ENCODE results near the gene IMMP2L.
"Not testable (repeated sequence)": the region's sequence is repeated elsewhere in the genome, so short reads cannot be mapped to it uniquely, and the experiment has no call there.

The IMMP2L gene

DNA sequence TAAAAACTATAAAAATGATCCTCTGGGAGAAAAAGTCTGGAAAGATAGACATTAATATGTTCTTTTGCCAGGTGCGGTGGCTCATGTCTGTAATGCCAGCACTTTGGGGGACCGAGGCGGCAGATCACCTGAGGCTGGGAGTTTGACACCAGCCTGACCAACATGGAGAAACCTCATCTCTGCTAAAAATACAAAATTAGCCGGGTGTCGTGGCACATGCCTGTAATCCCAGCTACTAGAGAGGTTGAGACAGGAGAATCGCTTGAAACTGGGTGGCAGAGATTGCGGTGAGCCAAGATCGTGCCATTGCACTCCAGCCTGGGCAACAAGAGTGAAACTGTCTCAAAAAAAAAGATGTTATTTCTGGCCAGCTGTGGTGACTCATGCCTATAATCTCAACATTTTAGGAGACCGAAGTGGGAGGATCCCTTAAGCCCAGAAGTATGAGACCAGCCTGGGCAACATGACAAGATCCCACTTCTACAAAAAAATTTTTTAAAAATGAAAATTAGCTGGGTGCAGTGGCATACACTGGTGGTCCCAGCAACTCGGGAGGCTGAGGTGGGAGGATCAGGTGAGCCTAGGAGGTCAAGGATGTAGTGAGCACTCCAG, 573.3 kb downstream of the IMMP2L start:
- DNase-seq (ENCODE audit: low read depth), result peak; percentile 36

DNA sequence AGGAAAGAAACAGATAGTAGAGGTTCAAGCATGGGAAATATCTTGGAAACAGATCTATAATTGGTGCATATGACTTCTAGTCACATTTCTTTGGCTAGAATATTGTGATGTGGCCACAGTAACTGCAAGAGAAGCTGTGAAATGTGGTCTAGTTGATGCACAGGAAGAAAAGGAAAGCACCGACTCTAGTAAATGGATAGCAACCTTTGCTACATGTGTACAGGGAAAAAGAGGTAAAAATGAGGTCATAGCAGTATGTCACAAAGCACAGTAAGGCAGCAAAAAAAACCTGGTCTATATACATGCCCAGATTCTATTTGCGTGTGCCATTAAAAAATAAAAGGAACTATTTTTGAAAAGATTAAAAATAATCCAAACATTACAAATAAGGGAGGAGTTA, 573.9 kb downstream of the IMMP2L start:
- DNase-seq (ENCODE audit: low read depth), result no peak

DNA sequence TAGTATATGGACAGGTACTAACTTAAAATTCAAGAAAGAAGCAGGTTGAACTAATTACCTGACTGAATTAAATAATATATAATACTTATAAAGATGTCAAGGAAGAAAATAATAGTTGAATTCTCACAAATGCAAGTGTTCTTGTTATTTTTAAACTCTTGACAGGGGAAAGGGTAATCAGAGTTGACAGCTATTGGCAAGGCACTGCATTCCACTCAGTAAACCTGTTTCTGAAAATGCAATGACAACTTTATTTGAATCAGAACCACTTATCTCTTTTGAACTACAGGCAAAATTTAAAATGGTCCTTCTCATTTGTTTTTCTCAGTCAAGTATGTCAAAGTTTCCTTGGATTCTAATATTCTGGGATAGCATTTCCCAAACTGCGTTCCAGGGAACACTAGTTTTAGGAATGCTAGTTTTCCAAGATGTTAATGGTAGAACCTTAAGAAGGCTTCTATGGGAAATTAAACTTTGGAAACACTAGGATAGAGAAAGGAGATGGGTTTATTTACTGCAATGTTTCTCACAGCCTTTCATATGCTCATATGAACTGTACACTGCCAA, 575.1 kb downstream of the IMMP2L start:
- DNase-seq (ENCODE audit: low read depth), result peak; percentile 6

DNA sequence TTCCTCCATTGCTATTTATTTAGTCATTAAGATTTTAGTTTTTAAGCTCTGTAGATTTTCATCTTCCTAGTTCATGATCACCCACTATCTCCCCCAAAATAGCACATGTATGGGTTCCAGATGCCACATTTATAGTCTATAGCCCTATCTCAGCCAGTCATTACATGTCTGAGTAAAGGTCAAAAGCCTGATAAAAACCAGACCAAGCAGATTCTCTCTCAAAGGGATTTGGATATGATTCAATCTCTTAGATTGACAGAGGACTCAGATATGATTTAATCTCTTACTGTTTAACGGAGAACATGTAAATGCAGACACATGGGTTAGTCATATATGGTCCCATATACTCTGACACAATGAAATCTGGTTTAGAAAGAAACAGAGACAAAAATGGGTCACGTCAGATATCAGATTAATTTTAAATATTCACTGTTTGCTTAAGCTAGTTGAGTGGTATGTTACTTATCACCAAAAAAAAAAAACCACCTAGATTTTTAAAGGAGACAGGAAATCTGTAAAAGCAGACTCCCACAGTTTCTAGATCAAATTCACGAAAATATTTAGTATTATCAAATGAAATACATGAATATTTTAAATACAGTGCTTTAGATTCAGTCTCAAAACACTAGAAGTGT, 578.4 kb downstream of the IMMP2L start:
- DNase-seq (ENCODE audit: low read depth), result no peak

DNA sequence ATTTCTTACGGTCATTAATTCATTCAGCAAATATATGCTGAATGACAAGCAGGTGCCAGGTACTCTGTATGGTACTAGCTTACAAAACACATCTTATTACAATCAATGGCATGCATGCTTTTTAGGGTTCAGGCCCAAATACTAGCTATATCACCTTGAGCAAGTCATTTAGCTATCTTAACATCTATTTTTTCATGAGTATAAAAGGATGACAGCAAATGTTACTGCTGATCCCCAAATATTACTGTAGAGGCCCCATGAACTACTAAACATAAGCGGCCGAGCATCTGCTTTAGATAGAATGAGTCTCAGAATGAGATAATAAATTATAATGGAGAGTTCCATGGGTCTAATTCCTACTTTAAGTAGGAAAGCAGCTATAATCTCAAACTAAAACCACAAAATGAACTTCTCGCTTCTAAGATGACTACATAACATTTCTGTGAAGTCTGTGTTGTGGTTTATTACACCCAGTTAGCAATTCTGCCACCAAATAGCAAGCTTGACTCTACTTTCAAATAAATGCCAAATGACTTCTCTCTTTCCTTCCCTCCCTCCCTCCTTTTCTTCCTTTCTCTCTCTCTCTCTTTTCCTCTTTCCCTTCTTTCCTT, 585.1 kb downstream of the IMMP2L start:
- no peak for DNase-seq (ENCODE audit: low read depth)

DNA sequence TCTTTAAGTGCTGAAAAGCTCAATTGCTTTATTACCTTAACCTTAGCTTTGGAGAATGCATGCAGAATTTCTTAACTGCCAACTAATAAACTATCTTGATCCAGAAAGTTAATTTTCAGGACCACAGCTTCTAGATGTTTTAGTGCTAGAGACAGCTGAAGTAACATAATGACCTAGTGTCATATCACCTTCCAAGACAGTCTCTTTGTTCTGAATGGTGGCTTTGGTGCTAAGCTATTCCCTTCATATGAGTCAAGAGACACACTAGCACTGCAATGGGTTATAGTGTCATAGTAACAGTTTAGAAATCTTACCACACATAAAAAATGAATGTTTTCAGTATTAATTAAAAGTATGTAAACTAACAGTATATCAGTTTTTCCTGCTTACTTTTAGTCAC, 586.8 kb downstream of the IMMP2L start:
- DNase-seq (ENCODE audit: low read depth), result no peak

DNA sequence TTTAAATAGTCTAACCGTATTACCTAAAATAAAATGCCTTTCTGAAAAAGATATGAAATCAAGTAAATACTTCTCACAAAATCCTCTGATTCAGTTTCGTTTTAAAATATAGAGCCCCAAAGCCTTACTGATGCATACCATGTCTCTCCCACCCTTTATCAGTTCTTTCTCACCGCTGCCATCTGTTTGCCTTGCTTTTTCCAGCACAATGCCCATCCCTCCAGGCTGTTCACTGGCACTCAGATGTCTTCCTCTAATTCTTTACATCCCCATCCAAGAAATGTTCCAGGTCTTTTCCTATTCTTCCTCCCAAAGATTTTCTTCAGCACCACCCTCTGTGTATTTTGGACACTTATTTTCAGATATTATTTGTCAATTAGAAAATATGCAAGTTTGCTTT, 587.9 kb downstream of the IMMP2L start:
- DNase-seq (ENCODE audit: low read depth), result no peak

DNA sequence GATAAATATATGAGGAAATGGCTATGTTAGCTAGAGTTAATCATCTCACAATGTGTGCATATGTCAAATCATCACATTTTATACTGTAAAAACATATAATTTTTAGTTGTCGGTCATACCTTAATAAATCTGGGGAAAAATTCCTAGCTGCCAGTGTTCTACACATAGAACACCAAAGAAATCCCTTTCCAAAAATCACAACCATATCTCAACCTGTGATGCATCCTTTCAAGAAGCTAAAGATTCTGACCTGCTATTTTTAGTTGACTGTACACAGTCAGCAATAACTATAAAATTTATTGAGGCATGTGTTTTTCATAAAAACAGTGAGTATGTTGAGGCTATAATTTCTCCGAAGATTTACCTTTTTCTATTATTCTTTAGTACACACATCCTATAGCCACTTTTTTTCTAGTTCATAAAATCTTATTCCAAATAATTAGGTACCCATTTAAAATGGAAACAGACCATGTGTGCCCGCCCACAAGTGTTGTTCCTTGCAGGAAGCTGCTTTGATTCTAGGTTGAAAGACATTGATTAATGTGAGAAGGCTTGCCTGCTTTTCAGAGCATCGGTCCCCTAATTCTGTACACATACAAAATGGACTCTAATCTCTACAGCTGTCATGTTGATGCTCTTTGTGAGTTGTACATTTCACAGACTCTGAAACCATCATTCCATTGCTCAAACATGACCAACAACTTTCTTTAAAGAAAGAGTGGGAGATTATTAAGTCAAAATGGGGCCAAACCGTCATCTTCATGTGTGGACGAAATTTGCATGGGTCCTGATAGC, 588.9 kb downstream of the IMMP2L start:
- no peak for DNase-seq (ENCODE audit: low read depth)

DNA sequence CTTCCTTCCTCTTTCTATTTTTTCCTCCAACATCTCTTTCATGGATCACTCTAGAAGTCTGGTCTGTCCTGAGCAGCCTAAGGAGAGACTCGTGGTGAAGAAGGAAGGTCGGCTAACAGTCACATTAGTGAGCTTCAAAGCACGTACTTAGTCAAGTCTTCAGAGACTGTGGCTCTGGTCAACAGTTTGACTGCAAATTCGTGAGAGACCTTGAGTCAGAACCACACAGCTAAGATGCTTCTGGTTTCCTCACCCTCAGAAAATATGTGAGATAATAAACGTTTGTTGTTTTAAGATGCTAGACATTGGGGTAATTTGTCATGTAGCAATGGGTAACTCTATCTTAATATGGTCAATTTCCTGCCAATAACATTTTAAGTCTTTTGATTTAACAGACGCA, 597.5 kb downstream of the IMMP2L start:
- peak; percentile 70 for DNase-seq (ENCODE audit: low read depth)

DNA sequence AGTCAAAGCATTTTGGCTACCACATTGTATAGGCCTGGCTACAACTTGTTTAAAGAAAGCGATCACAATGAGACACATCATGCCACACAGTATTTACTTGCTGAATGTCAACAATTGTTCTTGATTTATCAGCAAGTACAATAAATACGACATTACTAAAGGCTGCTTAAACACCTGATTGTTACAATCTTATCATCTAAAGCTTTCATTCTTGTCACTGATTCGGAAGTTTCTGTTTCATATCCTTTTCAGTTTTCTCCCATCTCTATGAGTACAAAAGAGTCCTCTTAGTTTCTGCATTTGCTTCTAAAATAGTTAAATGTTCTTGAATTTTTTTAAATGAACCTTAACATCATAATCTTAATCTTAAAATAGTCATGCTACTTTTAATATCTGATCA, 599.5 kb downstream of the IMMP2L start:
- DNase-seq (ENCODE audit: low read depth), result no peak

DNA sequence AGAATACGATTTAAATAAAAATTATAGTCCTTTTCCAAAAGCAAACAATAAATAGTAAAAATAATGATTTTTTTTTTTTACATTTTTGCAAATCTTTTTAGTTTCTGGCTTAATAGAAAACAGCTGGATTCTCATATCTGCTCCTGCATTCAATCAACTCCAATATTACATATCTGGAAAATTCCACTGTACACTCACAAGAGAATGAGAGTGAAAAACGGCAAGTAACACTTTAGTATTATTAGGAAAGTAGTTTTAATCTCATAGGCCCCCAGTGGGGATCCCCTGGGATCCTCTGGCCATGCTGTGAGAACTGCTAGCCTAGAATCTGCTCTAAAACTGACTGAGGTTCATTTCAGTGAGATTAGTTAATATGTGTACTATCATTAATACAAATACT, 599.9 kb downstream of the IMMP2L start:
- no peak for DNase-seq (ENCODE audit: low read depth)

DNA sequence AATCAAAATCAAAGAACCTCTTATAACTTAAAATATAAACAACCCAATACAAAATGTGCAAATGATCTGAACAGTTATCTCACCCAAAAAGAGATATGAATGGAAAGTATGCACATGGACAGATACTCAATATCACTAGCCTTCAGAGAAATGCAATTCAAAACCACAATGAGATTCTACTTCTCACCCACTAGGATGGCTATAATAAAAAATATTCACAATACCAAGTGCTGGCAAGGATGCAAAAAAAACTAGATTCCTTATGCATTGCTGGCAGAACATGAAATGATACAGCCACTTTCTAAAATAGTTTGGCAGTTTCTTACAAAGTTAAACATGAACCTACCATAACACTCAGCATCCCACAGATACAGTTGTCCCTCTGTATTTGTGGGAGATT, 601.5 kb downstream of the IMMP2L start:
- peak; percentile 53 for DNase-seq (ENCODE audit: low read depth)

DNA sequence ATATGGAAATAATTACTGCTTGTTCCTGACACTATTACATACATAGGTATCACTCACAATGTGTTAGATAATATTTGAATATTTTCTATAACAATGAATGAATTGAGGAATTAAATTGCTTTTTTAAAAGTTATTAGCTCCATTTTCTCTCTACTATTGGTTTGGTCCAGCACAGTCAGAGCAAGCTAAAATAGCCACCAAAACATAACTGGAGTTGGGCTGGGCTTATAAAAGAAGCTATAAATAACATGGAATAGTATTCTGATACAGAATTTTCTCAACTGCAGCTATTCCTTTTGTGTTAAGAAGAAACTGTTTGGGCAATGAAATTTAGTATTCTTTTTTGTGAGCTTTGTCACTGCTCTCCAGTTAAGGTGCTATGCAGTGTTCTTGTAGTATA, 614.0 kb downstream of the IMMP2L start:
- DNase-seq (ENCODE audit: low read depth), result no peak

DNA sequence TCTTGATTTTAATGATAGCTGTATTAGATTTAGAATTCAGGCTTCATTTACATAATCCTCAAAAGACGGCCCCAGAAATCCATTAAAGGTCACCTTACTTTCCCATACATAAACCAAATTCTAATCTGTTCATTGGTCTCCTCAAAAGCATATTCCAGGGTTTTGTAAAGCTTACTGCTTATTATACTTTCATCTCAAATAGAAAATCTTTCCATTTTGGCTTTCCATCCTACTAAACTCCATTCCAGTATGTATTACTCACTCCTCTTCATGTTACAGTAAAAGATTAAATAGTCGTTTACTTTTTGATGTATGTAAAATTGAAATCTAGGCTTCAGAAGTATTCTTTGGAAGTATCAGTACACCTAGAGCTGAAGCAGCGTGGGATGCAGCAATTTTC, 614.9 kb downstream of the IMMP2L start:
- DNase-seq (ENCODE audit: low read depth), result no peak

DNA sequence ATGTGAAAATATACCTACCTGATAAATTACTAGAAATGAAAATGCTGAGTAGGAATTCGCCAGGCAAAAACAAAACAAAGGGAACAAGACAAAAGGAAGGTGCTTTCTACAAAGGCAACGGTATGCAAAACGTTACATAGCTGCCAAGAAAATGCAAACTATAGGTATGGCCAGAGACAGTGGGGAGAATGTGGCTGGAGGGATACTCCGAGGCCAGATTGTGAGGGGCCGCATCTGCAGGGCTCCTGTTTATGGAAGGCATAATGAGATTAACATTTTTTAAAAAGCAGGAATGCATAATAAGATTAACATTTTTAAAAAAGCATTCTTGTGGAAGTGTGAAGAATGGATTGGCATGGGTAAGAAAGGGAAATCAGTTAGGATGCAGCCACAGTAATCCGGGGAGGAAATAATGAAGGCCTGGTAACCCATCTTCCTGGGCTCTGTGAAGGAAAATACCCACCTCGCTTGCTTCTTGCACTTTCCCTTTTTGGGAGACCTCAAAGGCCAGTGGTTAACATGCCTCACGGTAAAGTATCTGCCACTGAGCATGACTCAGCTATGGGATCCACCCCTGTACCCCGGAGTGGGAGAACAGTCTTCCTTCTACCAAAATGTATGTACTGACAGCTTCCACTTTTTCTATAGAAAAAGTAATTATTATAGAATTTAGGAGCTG, 617.2 kb downstream of the IMMP2L start:
- DNase-seq (ENCODE audit: low read depth), result no peak

DNA sequence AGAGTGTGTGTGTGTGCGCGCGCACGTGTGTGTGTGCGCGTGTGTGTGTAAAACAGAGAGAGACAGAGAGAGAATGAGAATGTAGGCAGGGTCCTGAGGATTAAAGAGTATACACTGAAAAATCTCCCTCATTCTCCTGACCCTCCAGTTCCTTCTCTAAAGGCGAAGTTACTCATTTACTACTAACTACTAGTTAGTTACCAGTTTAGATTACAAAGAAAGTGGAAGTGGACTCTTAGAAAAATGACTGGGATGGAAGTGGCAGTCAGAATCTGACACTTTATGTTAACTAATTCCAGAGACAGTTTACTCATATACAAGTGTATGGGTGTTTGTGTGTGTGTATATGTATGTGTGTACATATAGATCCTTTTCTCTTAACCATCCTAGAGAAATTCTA, 617.8 kb downstream of the IMMP2L start:
- no peak for DNase-seq (ENCODE audit: low read depth)

DNA sequence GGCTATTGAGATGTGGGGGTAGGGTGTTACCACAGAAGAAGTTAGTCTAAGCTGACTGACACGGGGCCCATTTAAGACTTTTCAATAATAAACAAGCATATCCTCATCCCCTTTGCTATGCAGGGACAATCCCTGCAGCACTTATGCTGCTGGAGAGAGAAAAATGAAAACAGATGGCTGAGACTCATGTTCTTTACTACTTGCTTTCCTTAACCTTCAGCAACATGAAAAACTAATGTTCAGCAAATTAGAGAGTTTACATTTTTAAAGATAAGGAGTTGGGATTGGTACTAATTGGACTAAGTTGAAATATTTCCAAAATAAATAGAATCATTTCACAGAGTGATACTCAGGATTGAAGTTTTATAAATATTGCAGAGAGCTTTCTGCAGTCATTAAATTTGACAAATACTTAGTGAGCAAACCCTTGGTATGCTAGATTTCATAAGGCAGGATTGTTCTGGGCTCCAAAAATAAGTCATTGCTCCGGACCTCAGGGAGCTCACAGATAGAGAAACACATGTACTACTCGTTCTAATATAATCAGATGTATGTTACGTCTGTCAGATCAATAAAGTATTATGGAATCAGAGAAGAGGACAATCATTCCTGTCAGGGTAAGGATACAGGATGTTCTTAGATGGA, 618.5 kb downstream of the IMMP2L start:
- peak; percentile 93 for DNase-seq (ENCODE audit: low read depth)

DNA sequence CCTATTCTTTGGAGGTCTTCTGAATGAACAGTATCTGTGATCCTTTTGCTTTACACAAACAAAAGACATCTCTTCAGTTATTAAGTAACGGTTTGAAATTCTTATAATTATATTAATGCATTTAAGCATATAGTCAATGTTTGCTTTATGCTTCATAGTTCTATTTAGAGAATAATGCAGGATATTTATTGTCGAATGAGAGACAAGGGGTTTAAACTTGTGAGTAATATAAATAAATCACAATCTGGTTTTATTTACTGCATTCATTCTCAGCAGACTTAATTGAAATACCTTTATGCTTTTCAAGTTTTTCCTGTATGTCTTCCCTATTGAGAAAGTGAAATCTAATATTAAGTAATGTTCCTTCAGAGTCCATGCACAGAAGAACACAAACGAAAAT, 620.9 kb downstream of the IMMP2L start:
- DNase-seq (ENCODE audit: low read depth), result no peak

DNA sequence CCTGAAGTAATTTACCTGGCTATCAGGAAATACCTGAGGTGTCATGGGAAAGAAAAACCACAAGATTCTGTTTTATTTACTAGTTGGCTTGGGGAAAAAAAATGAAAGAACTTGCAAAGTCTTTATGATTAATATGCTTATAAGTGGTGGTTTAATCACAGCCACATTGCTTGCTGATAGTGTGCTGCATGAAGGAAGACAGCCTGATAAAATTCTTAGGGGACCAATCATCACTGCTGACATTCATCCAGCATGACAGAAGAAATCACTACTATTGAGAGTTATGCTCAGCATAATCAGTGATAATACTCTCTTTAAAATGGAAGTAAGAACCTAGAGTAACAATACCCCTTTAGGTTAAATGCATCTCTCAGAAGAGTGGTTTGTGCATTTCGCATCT, 621.5 kb downstream of the IMMP2L start:
- peak; percentile 34 for DNase-seq (ENCODE audit: low read depth)

DNA sequence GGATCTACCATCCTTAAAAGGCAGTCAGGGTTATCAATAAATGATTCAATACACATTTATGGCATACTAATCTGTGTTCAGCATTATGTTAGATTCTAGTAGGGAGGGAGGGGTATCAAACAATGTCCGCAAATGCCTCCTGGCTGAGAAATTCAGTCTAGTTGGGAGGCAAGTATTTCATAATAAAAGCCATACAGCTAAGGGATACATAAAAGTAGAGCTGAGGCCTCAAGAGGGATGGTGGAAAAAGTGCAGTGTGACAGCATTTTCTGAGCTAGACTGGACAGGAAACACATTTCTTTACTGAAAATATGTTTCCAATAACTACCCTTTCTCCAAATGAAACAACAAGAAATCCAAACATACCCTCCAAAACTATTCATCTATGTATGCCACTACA, 624.1 kb downstream of the IMMP2L start:
- no peak for DNase-seq (ENCODE audit: low read depth)

DNA sequence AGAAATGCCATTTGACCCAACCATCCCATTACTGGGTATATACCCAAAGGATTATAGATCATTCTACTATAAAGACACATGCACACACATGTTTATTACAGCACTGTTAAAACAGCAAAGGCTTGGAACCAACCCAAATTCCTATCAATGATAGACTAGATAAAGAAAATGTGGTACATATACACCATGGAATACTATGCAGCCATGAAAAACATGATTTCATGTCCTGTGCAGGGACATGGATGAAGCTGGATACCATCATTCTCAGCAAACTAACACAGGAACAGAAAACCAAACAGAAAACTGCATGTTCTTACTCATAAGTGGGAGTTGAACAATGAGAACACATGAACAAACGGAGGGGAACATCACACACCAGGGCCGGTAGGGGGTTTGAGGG, 625.6 kb downstream of the IMMP2L start:
- DNase-seq (ENCODE audit: low read depth), result not testable (repeated sequence)

All from EH (cell line).